Esophagus squamous epithelium (tissue), 4 donors: ENCODE data around the gene TUBA1B.

Experiments
- CTCF ChIP-seq, 6 experiments: fragments of 450-650 bp in 4 of 6; fragments of 200-600 bp in 2 of 6; sonication (generic) in 2 of 6; IDR thresholded peaks; one replicate each; pipeline ENCODE4 v1.5.1; 2016 to 2019; ENCODE audit warnings: antibody characterized with exemption in 6 of 6, mild to moderate bottlenecking in 4 of 6, moderate library complexity in 4 of 6
- POLR2A ChIP-seq, 4 donors: fragments of 450-650 bp; IDR thresholded peaks; one replicate each; pipeline ENCODE4 v1.6.1; 2017; ENCODE audit warnings: antibody characterized with exemption in 4 of 4, mild to moderate bottlenecking in 4 of 4, moderate library complexity in 3 of 4

- TF ChIP-seq CTCF (IDR thresholded peaks at IDR 0.05) (peak in 5 of 6 experiments; percentile 27 to 74 (median 70)), POLR2A (IDR thresholded peaks at IDR 0.05) (peak in 3 of 4 donors; percentile 65 to 87 (median 85))
Measured at GRCh38 chr12:49110464-49111155, 20.6 kb downstream of the TUBA1B start, which contains the start of gene LMBR1L.
